Right atrium auricular region (tissue), 2 donors: ENCODE measurements around the gene BHLHE40. TPM values are rescaled to one million over a fixed set of nuclear protein-coding genes. Genes with fewer than 3 reads are reported as not detected.

Experiments used
- DNase-seq: peaks from one replicate; pipeline ENCODE4 v3.0.0-alpha.2; 2019; ENCODE audit warnings: low spot score
- H3K27ac ChIP-seq, 2 donors: fragments of 200-600 bp; sonication (generic); 1 replicate in 1 of 2; 2 replicates in 1 of 2; pipeline ENCODE4 v1.5.1; 2016 to 2019
- H3K27me3 ChIP-seq, 2 donors: fragments of 200-600 bp; sonication (generic); one replicate each; pipeline versions ENCODE4 v1.5.1 to v1.6.0; 2017 to 2019
- H3K36me3 ChIP-seq: fragments of 200-600 bp; sonication (generic); one replicate; pipeline ENCODE4 v1.5.1; 2016
- H3K4me1 ChIP-seq, 2 donors: fragments of 200-600 bp; sonication (generic); one replicate each; pipeline versions ENCODE4 v1.5.1 to v1.6.0; 2017 to 2019
- H3K4me3 ChIP-seq, 2 donors: fragments of 200-600 bp; sonication (generic); 1 replicate in 1 of 2; 2 replicates in 1 of 2; pipeline ENCODE4 v1.5.1; 2017 to 2019; ENCODE audit warnings: mild to moderate bottlenecking in 1 of 2, moderate library complexity in 1 of 2
- H3K9me3 ChIP-seq, 2 donors: fragments of 200-600 bp; sonication (generic); one replicate each; pipeline ENCODE4 v1.5.1; 2019
- total RNA-seq, 2 donors: library from RNA; depleted of rRNA; stranded (reverse); fragments of >200 nt; gene quantifications; one replicate each; pipeline ENCODE4 v1.1.0, GENCODE V29; 2016
- TF ChIP-seq, protein P1 (sequence below), 2 donors: fragments of 200-600 bp; sonication (generic); IDR thresholded peaks; one replicate each; pipeline ENCODE4 v1.5.1; 2019; ENCODE audit warnings: antibody characterized with exemption in 2 of 2

The BHLHE40 gene
- total RNA-seq, 2 donors from 2014 or later: 32.3 to 49.5 TPM

DNA sequence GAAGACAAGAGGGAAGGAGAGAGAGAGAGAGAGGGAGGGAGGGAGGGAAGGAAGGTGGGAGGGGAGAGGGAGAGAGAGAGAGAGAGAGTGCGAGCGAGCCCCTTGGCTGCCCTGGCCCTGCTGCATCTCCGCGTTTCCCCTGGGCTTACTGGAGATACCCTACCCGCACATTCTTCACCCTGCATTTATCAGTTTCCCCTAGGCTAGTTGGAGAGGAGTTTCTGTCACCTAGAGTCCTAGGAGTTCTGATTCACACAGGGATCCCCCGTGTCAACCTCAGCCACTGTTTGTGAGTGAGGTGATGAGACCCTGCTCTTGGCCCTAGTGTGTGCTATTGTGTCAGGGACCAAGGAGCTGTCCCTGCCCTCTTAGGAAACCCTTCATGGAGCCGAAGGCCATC is 18.7 kb downstream of the BHLHE40 start:
- H3K4me1 ChIP-seq: peaks cover 0 to 28% of the 10 kb centered on the region in 2 donors
- no peaks in the 10 kb centered on the region for H3K9me3 ChIP-seq
- no peak overlapping the region for H3K4me3 ChIP-seq
- TF ChIP-seq, protein P1, sequence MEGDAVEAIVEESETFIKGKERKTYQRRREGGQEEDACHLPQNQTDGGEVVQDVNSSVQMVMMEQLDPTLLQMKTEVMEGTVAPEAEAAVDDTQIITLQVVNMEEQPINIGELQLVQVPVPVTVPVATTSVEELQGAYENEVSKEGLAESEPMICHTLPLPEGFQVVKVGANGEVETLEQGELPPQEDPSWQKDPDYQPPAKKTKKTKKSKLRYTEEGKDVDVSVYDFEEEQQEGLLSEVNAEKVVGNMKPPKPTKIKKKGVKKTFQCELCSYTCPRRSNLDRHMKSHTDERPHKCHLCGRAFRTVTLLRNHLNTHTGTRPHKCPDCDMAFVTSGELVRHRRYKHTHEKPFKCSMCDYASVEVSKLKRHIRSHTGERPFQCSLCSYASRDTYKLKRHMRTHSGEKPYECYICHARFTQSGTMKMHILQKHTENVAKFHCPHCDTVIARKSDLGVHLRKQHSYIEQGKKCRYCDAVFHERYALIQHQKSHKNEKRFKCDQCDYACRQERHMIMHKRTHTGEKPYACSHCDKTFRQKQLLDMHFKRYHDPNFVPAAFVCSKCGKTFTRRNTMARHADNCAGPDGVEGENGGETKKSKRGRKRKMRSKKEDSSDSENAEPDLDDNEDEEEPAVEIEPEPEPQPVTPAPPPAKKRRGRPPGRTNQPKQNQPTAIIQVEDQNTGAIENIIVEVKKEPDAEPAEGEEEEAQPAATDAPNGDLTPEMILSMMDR (IDR thresholded peaks at IDR 0.05): no peak
- H3K27me3 ChIP-seq: no peaks in the 10 kb centered on the region
- no peak overlapping the region for H3K27ac ChIP-seq
- H3K36me3 ChIP-seq: no peaks in the 10 kb centered on the region
- no peak for DNase-seq

DNA sequence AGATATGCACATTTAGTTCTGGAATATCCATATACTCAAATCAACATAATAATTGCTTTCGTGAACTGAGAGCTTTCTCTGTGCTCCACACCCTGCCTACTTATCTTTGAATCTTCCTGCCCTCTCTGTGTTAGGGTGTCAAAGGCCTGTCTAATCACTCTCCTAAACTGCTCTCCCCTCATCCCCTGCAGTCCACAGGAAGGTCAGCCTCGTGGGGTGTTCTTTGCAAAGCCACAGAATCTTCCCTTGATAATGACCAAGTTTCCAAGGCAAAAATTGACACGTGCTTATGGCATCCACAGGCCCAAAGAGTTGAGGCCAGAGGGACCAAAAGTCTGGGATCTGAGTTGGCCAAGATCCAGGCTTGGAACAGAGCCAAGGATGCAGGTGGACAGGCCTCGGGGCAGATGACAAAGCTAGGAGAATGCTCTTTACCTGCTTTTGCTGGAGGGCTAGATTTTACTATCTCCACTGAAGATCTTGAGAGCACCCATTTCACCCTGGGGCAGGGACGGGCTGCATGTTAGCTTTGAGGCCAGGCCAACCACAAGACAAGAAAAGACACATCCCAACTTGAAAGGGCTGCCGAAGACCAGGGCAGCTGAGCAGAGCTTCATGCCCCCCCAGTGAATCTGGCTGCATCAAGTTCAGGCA is 20.4 kb downstream of the BHLHE40 start:
- peaks cover 0 to 22% of the 10 kb centered on the region in 2 donors for H3K4me1 ChIP-seq
- no peak for DNase-seq
- no peaks in the 10 kb centered on the region for H3K36me3 ChIP-seq
- H3K9me3 ChIP-seq: no peaks in the 10 kb centered on the region
- H3K27ac ChIP-seq: no peak overlapping the region
- TF ChIP-seq, protein P1 (IDR thresholded peaks at IDR 0.05): no peak
- H3K27me3 ChIP-seq: no peaks in the 10 kb centered on the region
- H3K4me3 ChIP-seq: no peak overlapping the region

DNA sequence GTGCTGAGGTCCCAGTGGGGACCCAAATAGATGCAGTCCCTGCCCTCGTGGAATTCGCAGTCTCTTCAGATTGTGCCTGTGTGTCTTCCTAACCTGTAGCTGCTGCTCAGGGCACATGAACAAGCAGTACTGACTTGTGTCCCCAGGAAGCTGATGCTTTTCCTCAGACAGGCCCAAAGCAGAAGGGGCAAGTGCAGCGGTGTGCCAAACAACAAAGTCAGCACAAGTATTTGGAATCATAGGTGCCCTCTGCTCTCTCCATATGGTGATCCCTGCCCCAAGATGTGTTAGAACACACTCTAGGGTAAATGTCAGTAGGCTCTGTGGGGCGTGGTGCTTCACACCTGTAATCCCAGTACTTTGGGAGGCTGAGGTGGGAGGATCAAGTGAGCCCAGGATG is 21.9 kb downstream of the BHLHE40 start:
- H3K36me3 ChIP-seq: no peaks in the 10 kb centered on the region
- no peak for DNase-seq
- TF ChIP-seq, protein P1 (IDR thresholded peaks at IDR 0.05): no peak
- H3K4me1 ChIP-seq: peaks cover 0 to 9% of the 10 kb centered on the region in 2 donors
- no peaks in the 10 kb centered on the region for H3K9me3 ChIP-seq
- no peak overlapping the region for H3K27ac ChIP-seq
- no peak overlapping the region for H3K4me3 ChIP-seq
- no peaks in the 10 kb centered on the region for H3K27me3 ChIP-seq

DNA sequence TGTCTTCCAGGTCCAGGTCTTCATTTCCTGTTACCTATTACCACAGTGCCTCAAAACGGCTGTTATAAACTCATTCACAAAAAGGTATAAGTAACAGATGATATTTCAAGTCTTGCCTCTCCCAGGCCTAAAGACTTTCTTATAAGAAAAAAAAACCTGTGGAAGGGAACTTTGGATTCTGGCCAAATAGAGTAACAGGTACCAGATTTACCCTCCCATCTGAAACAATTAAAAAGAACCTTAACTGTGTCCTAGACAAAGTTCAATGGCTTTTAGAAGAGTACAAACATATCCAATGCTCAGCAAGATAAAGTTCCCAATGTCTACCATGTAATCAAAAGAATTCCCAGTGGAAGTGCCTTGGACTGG is 22.6 kb downstream of the BHLHE40 start:
- no peak for DNase-seq
- no peaks in the 10 kb centered on the region for H3K36me3 ChIP-seq
- no peak overlapping the region for H3K4me3 ChIP-seq
- H3K27ac ChIP-seq: no peak overlapping the region
- no peaks in the 10 kb centered on the region for H3K9me3 ChIP-seq
- H3K27me3 ChIP-seq: no peaks in the 10 kb centered on the region
- TF ChIP-seq, protein P1 (IDR thresholded peaks at IDR 0.05): no peak
- peaks cover 0 to 2% of the 10 kb centered on the region in 2 donors for H3K4me1 ChIP-seq

DNA sequence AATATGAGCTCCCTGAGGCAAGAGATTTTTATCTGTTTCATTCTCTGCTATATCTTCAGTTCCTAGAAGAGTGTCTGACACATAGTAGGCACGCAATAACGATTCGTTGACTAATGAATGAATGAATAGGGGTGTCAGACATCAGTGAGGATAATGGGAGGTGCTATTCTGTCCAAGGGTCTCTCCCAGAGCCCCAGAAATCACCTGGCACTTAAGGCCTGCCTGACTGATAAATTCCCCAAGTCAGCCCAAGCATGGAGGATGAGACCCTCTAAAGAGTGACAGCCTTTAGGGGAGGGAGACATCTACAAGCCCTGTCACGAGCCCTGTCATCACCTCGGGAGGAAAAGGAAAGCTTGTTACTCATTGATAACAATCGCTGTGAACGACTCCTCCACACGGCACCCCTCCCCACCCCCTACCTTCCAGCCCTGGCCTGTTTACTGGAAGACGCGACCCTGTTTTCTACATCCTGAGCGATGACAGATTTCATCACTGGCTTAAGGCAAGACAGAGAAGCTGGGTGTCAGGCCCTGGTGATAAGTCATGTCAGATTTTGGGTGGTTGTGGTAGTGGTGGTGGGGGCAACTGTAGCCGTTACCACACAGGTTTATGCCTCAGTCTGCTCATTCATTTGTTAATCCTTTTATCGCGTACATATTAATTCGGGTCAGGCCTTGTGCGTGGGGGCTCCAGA is 23.1 kb downstream of the BHLHE40 start:
- H3K27me3 ChIP-seq: no peaks in the 10 kb centered on the region
- no peaks in the 10 kb centered on the region for H3K4me1 ChIP-seq
- no peaks in the 10 kb centered on the region for H3K9me3 ChIP-seq
- H3K36me3 ChIP-seq: no peaks in the 10 kb centered on the region
- no peak overlapping the region for H3K27ac ChIP-seq
- TF ChIP-seq, protein P1 (IDR thresholded peaks at IDR 0.05): no peak
- no peak overlapping the region for H3K4me3 ChIP-seq
- no peak for DNase-seq
